Measurements from ENCODE around the gene ZNF611. TPM values are rescaled to one million over a fixed set of nuclear protein-coding genes. Genes with fewer than 3 reads are reported as not detected.
A peak's percentile ranks its signal among the peaks of the same experiment; 100 is the strongest.
"Not testable (repeated sequence)": the region's sequence is repeated elsewhere in the genome, so short reads cannot be mapped to it uniquely, and the experiment has no call there.

The ZNF611 gene
- total RNA-seq, 1 donor from 2014 or later, result 16.1 TPM

DNA sequence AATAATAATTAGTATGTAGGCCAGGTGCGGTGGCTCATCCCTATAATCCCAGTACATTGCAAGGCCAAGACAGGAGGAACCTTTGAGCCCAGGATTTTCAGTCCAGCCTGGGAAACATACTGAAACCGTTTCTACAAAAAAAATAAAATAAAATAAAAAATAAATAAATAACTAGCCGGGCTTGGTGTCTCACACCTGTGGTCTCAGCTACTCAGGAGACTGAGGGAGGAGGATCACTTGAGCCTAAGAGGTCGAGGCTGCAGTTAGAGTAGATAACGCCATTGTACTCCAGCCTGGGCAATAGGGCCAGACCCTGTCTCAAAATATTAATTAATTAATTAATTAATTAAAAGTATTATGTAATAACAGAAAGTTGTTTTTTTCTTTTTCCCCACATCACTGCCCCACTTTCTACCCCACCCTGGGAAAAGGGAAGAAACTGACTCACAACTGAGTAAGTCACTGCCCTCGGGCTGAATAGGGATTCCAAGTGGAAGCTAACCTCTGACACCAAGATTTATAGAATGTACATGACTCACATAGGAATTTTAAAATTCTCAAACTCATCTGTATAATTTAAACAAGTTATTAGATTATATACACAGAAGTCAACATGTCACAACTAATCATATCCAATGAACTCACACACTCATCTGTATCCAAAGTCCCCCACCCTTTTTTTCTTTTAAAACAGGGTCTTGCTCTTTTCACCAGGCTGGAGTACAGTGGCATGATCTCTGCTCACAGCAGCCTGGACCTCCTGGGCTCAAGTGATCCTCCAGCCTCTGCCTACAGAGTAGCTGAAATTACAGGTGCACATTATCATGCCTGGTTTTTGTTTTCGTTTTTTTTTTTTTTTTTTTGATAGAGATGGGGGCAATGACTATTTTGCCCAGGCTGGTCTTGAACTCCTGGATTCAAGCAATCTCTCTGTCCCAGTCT lies 12.5 kb downstream of the ZNF611 start:
- no peak for DNase-seq (ENCODE audit: extremely low spot score, unreplicated experiment)
- Mint-ChIP-seq H3K36me3 (ENCODE audit: unreplicated experiment) (peaks cover 34% of the 10 kb centered on the region), H3K27me3 (ENCODE audit: unreplicated experiment) (no peaks in the 10 kb centered on the region), H3K27ac (ENCODE audit: unreplicated experiment) (peak overlapping the region; percentile 72), H3K9me3 (ENCODE audit: unreplicated experiment) (no peaks in the 10 kb centered on the region), H3K4me3 (ENCODE audit: unreplicated experiment) (no peak overlapping the region), H3K4me1 (ENCODE audit: unreplicated experiment) (peaks cover 26% of the 10 kb centered on the region)
- TF ChIP-seq, protein P1, sequence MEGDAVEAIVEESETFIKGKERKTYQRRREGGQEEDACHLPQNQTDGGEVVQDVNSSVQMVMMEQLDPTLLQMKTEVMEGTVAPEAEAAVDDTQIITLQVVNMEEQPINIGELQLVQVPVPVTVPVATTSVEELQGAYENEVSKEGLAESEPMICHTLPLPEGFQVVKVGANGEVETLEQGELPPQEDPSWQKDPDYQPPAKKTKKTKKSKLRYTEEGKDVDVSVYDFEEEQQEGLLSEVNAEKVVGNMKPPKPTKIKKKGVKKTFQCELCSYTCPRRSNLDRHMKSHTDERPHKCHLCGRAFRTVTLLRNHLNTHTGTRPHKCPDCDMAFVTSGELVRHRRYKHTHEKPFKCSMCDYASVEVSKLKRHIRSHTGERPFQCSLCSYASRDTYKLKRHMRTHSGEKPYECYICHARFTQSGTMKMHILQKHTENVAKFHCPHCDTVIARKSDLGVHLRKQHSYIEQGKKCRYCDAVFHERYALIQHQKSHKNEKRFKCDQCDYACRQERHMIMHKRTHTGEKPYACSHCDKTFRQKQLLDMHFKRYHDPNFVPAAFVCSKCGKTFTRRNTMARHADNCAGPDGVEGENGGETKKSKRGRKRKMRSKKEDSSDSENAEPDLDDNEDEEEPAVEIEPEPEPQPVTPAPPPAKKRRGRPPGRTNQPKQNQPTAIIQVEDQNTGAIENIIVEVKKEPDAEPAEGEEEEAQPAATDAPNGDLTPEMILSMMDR (IDR thresholded peaks at IDR 0.05), result no peak

DNA sequence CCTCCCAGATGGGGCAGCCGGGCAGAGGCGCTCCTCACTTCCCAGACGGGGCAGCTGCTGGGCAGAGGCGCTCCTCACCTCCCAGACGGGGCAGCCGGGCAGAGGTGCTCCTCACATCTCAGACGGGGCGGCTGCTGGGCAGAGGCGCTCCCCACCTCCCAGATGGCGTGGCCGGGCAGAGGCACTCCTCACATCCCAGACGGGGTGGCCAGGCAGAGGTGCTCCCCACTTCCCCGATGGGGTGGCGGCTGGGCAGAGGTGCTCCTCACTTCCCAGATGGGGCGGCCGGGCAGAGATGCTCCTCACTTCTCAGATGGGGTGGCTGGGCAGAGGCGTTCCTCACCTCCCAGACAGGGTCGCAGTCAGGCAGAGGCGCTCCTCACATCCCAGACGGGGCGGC lies 14.3 kb downstream of the ZNF611 start:
- not testable (repeated sequence) for H3K27ac Mint-ChIP-seq (ENCODE audit: unreplicated experiment); H3K27me3 Mint-ChIP-seq (ENCODE audit: unreplicated experiment); DNase-seq (ENCODE audit: extremely low spot score, unreplicated experiment); H3K4me3 Mint-ChIP-seq (ENCODE audit: unreplicated experiment); H3K9me3 Mint-ChIP-seq (ENCODE audit: unreplicated experiment)
- peaks cover 29% of the 10 kb centered on the region for H3K36me3 Mint-ChIP-seq (ENCODE audit: unreplicated experiment)
- peaks cover 42% of the 10 kb centered on the region for H3K4me1 Mint-ChIP-seq (ENCODE audit: unreplicated experiment)

DNA sequence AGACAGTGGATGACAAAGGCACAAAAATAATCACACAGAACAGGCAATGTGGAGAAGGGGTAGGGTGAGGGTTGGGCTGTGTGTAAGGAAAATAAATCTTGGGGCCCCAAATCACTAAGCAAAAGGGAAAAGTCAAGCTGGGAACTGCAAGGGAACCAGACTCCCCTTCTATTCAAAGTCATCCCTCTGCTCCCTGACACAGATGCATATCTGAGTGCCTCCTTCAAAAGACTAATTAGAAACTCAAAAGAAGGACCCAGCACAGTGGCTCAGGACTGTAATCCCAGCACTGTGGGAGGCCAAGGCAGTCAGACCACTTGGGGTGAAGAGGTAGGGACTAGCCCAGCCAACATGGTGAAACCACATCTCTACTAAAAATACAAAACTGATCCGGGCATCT lies 18.3 kb downstream of the ZNF611 start:
- DNase-seq (ENCODE audit: extremely low spot score, unreplicated experiment), result no peak
- Mint-ChIP-seq H3K9me3 (ENCODE audit: unreplicated experiment) (peaks cover 4% of the 10 kb centered on the region), H3K27me3 (ENCODE audit: unreplicated experiment) (no peaks in the 10 kb centered on the region), H3K36me3 (ENCODE audit: unreplicated experiment) (peaks cover 47% of the 10 kb centered on the region), H3K4me3 (ENCODE audit: unreplicated experiment) (no peak overlapping the region), H3K27ac (ENCODE audit: unreplicated experiment) (no peak overlapping the region), H3K4me1 (ENCODE audit: unreplicated experiment) (peaks cover 30% of the 10 kb centered on the region)
- TF ChIP-seq, protein P1 (IDR thresholded peaks at IDR 0.05), result no peak

DNA sequence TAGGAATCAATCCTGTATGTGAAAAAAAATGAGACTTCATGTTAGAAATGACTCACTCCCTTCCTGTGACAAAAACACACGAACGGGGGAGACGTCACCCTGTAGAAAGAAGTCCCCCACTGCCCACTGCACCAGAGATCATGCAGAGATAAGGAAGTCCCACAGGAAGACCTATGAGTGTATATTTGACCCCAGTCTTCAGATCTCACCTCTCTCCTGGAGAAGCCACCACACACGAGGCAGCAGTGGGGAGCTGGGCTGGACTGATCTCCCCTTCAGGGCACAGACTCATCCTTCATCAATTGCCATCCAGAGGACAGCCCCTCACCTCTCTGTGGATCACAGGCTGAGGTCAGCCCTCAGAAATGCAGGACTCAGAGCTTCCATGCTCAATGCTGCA lies 18.9 kb downstream of the ZNF611 start:
- not testable (repeated sequence) for DNase-seq (ENCODE audit: extremely low spot score, unreplicated experiment); H3K27me3 Mint-ChIP-seq (ENCODE audit: unreplicated experiment); H3K4me3 Mint-ChIP-seq (ENCODE audit: unreplicated experiment); H3K9me3 Mint-ChIP-seq (ENCODE audit: unreplicated experiment)
- peaks cover 26% of the 10 kb centered on the region for H3K4me1 Mint-ChIP-seq (ENCODE audit: unreplicated experiment)
- peak overlapping the region; percentile 50 for H3K27ac Mint-ChIP-seq (ENCODE audit: unreplicated experiment)
- peaks cover 51% of the 10 kb centered on the region for H3K36me3 Mint-ChIP-seq (ENCODE audit: unreplicated experiment)

DNA sequence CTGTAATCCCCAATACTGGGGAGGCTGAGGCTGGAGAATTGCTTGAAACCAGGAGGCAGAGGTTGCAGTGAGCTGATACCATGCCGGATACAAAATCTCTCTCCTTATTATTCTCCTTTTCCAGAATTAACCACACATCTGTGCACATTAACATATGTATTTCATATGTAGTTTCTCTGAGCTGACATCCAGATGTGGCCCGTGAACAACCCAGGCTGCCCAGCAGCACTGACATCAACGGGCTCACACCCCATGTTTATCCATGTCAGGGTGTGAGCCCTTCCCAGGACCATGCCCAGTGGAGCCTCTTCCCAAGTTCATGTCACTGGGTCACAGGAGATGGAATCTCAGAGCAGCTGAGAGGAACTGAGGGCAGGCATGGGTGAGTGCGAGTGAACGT lies 19.5 kb downstream of the ZNF611 start:
- Mint-ChIP-seq H3K27ac (ENCODE audit: unreplicated experiment) (peak overlapping the region; percentile 50), H3K36me3 (ENCODE audit: unreplicated experiment) (peaks cover 55% of the 10 kb centered on the region), H3K4me1 (ENCODE audit: unreplicated experiment) (peaks cover 26% of the 10 kb centered on the region)
- H3K27me3 Mint-ChIP-seq (ENCODE audit: unreplicated experiment); H3K9me3 Mint-ChIP-seq (ENCODE audit: unreplicated experiment); DNase-seq (ENCODE audit: extremely low spot score, unreplicated experiment); H3K4me3 Mint-ChIP-seq (ENCODE audit: unreplicated experiment): not testable (repeated sequence)

DNA sequence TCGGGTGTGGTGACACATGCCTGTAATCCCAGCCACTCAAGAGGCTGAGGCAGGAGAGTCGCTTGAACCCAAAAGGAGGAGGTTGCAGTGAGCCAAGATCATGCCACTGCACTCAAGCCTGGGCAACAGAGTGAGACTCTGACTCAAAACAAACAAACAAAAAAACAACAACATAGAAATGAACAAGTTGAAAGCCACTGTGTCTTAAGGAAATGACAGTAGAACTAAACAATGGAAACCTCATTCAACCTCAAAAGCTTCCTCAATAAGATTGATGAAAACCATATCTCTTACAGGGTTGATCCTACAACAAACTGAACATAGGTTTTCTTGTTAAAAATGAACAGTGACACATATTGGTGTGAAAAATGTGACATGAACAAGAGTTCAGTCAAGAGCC lies 21.8 kb downstream of the ZNF611 start:
- H3K27ac Mint-ChIP-seq (ENCODE audit: unreplicated experiment); H3K4me3 Mint-ChIP-seq (ENCODE audit: unreplicated experiment); DNase-seq (ENCODE audit: extremely low spot score, unreplicated experiment); H3K27me3 Mint-ChIP-seq (ENCODE audit: unreplicated experiment); H3K9me3 Mint-ChIP-seq (ENCODE audit: unreplicated experiment): not testable (repeated sequence)
- peaks cover 59% of the 10 kb centered on the region for H3K36me3 Mint-ChIP-seq (ENCODE audit: unreplicated experiment)
- H3K4me1 Mint-ChIP-seq (ENCODE audit: unreplicated experiment), result peaks cover 19% of the 10 kb centered on the region

DNA sequence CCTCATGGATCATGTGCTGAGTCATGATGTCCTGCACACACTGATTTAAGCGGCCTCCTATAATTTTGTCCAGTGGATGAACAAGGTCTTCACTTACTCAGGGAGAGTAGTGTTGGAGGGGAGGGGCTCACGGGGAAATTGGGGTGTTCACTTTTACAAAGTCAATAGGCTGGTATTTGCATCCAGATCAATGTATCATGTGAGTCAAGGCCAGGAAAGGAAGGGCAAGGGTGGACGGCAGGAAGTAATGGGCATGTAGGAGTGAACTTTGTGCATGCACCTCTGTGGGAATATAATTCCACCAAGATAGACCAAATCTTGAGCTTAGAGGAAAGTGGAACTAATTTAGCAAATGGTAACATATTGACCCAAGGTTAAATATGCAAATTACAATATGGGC lies 23.2 kb downstream of the ZNF611 start:
- H3K36me3 Mint-ChIP-seq (ENCODE audit: unreplicated experiment), result peaks cover 63% of the 10 kb centered on the region
- H3K4me3 Mint-ChIP-seq (ENCODE audit: unreplicated experiment); H3K27ac Mint-ChIP-seq (ENCODE audit: unreplicated experiment); H3K27me3 Mint-ChIP-seq (ENCODE audit: unreplicated experiment); DNase-seq (ENCODE audit: extremely low spot score, unreplicated experiment); H3K9me3 Mint-ChIP-seq (ENCODE audit: unreplicated experiment): not testable (repeated sequence)
- H3K4me1 Mint-ChIP-seq (ENCODE audit: unreplicated experiment), result peaks cover 14% of the 10 kb centered on the region
